ENCODE results near the gene FXYD6.
"Not testable (repeated sequence)": the region's sequence is repeated elsewhere in the genome, so short reads cannot be mapped to it uniquely, and the experiment has no call there.

The FXYD6 gene

GRCh38 chr11:117868815-117869561 lies 7.5 kb downstream of the FXYD6 start:
- peak; percentile 35 for DNase-seq

GRCh38 chr11:117868088-117868487 lies 8.4 kb downstream of the FXYD6 start:
- DNase-seq = no peak

- DNase-seq = no peak
These were observed 9.9 kb downstream of the FXYD6 start for GRCh38 chr11:117866526-117866925.

DNA sequence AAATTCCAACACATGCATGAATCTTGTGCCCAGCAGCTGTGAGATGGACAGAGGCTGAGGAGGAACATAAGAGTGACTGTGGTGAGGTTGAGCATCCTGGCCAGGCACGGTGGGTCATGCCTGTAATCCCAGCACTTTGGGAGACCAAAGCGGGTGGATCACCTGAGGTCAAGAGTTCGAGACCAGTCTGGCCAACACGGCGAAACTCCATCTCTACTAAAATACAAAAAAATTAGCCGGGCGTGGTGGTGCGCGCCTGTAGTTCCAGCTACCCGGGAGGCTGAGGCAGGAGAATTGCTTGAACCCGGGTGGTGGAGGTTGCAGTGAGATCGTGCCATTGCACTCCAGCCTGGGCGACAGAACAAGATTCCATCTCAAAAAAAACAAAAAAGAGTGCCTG lies 10.9 kb downstream of the FXYD6 start:
- DNase-seq = not testable (repeated sequence)

DNA sequence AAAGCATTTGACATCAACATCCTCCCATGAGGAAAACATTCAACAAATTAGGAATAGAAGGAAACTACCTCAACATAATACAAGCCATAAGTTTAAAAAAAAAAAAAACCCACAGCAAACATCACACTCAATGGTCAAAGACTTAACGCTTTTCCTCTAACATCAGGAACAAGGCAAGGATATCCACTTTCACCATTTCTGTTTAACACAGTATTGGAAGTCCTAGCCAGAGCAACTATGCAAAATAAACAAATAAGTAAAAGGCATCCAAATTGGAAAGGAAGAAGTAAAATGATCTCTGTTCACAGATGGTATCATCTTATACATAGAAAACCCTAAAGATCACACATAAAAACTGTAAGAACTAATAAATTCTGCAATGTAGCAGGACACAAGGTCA lies 13.1 kb downstream of the FXYD6 start:
- no peak for DNase-seq

GRCh38 chr11:117862753-117863152 lies 13.7 kb downstream of the FXYD6 start:
- DNase-seq = no peak

GRCh38 chr11:117862019-117862725 lies 14.3 kb downstream of the FXYD6 start:
- no peak for DNase-seq

- DNase-seq = peak; percentile 88
These were observed 15.1 kb downstream of the FXYD6 start for GRCh38 chr11:117861151-117862018.

DNA sequence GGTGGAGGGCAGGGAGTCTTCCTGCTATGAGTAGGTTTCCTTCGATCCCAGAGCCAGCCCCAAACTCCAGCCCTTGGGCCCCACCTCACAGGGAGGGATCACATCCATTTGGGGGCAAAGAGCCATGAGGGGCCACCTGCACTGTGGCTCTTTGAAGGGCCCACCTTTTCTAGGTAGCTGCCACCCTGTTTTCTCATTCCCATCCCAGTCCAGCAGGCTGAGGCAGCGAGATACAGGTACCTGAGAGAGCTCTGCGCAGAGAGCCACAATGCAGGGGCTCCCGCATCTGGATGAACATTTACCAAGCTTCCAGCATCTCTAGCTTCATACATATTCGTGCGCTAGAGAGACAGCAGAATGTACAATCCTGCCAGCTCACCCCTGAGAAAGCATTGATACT lies 16.3 kb downstream of the FXYD6 start:
- DNase-seq = no peak

GRCh38 chr11:117859488-117860112 lies 16.9 kb downstream of the FXYD6 start:
- DNase-seq = no peak

GRCh38 chr11:117859061-117859460 lies 17.4 kb downstream of the FXYD6 start:
- no peak for DNase-seq

DNA sequence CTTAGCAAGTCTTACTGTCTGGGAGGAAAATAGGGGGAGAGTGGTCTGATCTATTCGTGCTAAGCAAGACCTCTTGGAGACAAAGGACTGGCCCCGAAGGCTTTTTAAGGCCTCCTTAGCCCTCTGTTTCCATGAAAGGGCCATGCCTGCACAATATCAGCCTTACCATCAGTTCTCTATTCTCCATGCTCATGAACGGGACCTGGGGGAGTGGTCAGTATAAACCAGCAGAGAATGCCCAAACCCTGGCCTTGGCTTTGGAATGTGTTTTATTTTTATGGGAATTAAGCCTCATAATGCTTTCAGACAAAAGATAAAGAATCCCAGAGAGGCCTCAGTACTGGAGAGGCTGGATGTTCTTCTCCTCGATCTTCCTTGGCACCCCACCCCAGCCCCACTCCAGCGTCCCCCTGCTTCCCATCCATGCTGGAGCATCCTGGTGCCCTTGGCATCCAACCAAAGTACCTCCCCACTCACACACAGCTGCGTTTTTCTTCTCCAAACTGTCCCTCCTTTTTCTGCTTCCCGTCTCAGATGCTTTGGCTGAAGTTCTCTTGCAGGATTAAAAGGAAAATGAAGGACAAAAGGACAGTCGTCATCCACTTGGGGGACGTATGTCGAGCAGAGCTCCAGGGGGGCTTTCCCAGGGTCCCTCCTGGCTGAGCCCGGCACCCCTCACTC lies 18.6 kb downstream of the FXYD6 start:
- no peak for DNase-seq

GRCh38 chr11:117855912-117856651 lies 20.4 kb downstream of the FXYD6 start:
- no peak for DNase-seq

GRCh38 chr11:117855186-117855845 lies 21.1 kb downstream of the FXYD6 start:
- no peak for DNase-seq

- no peak for DNase-seq
These were observed 24.1 kb downstream of the FXYD6 start for GRCh38 chr11:117852309-117852708.

- no peak for DNase-seq
These were observed 24.6 kb downstream of the FXYD6 start for GRCh38 chr11:117851852-117852251.

- DNase-seq = no peak
These were observed 25.4 kb downstream of the FXYD6 start for GRCh38 chr11:117851106-117851505.

DNA sequence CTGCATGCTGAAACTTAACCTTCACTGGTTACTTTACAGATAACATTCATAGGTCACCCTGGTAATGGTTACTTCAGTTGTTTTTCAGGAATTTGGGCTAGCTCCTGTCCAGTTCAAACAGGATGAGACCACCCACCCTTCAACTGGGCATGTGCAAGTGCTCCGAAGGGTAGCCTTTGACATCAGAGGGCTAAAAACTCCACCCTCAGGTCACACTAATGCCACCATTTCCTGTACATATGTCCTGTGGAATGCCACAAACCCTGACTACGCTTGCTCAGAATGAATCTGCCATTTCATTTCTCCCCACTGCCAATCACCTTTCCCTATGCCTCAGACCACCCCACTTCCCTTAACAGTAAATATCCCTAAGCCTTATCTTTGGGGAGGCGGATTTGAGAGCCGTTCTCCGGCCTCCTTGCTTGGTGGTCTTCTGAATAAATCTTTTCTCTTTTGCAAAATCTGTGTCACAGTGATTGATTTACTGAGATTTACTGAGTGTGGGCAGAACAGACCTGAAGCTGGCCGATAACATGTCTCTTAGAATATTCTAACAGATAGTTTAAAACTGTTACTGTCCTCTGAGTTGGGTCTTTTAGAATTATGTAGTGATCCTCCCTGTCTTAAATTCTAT lies 26.6 kb downstream of the FXYD6 start:
- DNase-seq = no peak

DNA sequence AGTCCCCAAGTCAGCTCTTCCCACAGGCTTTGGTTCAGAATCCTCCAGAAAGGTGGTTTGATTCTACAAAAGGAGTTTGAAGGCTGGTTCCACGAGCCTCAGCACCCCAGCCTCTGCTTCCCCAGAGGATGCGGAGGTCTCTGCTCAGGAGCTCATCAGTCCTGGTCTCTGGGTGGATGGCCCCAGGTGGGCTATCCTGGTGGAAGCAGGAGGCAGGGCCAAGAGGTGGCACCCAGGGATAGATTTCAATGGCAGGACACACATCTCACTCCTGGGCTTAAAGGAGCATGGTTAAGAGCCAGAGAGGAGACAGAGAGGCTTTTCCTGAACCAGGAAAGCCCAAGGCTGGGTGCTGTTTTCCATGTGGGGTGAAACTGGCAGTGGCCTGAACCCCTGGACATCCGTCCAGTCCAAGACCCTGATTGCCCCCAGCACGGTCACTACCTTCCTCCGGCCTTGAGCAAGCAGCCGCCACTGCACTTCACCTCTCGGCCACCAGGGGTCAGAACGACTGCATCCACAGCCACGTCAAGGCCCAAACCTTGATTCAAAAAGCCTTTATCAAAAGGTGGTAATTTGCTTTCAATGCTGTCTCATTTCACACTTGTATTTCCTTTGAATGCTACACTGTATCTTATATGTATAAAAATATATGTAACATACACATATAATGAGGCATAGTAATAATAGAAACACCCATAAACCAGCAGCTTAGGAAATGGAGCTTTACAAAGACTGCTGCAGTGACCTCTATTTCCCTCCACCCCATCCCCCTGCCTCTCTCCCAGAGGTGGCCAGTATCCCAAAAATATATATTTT lies 32.6 kb downstream of the FXYD6 start:
- peak; percentile 15 for DNase-seq
